Transverse colon (tissue), 4 donors: ENCODE data around the gene ARF3. TPM values are rescaled to one million over a fixed set of nuclear protein-coding genes. Genes with fewer than 3 reads are reported as not detected.

Experiments
- DNase-seq: peaks from one replicate; pipeline ENCODE4 v3.0.0-alpha.2; 2019
- H3K27ac ChIP-seq, 4 donors: fragments of 200-600 bp; sonication (generic); 2 replicates each; pipeline ENCODE4 v1.5.1; 2016 to 2018; ENCODE audit warnings: inconsistent platforms in 4 of 4
- H3K27me3 ChIP-seq: fragments of 200-600 bp; sonication (generic); 2 replicates; pipeline ENCODE4 v1.5.1; 2017; ENCODE audit warnings: inconsistent platforms
- H3K36me3 ChIP-seq, 4 donors: fragments of 200-600 bp; sonication (generic); 2 replicates each; pipeline ENCODE4 v1.5.1; 2017 to 2019; ENCODE audit warnings: inconsistent platforms in 4 of 4
- H3K4me1 ChIP-seq, 4 donors: fragments of 200-600 bp; sonication (generic); 2 replicates each; pipeline ENCODE4 v1.5.1; 2017 to 2020; ENCODE audit warnings: inconsistent platforms in 4 of 4
- H3K4me3 ChIP-seq, 4 donors: fragments of 200-600 bp; sonication (generic); 1 replicate in 1 of 4; 2 replicates in 3 of 4; pipeline versions ENCODE4 v1.5.1 to v1.6.1; 2017 to 2019; ENCODE audit warnings: inconsistent platforms in 4 of 4
- H3K9me3 ChIP-seq, 2 donors: fragments of 200-600 bp; sonication (generic); 2 replicates each; pipeline ENCODE4 v1.5.1; 2017 to 2019; ENCODE audit warnings: inconsistent platforms in 2 of 2
- EP300 ChIP-seq: sonication (generic); formaldehyde crosslinking; IDR thresholded peaks from one replicate; pipeline ENCODE4 v1.6.1; 2017; ENCODE audit warnings: antibody characterized with exemption, low read depth
- POLR2A ChIP-seq: fragments of 450-650 bp; IDR thresholded peaks from one replicate; pipeline ENCODE4 v1.6.1; 2016; ENCODE audit warnings: antibody characterized with exemption, mild to moderate bottlenecking, moderate library complexity
- POLR2AphosphoS5 ChIP-seq, 3 donors: sonication (generic); formaldehyde crosslinking; IDR thresholded peaks; one replicate each; pipeline ENCODE4 v1.6.1; 2016; ENCODE audit warnings: antibody characterized with exemption in 3 of 3
- WGBS, 2 donors: methylation state at CpG; one replicate each; pipeline ENCODE4 v1.1.5; 2018; ENCODE audit warnings: low coverage in 1 of 2; 5-methylcytosine and 5-hydroxymethylcytosine counted together
- in situ Hi-C, 4 donors: fragments of 200-750 bp; cut with MboI; loops; one replicate each; pipeline versions ENCODE4 v1.15.0 to v1.15.1; 2017; ENCODE audit warnings: low sequenced_read_pairs in 3 of 4, low pct_ligation_motif_present in 1 of 4, low pct_unique_long_range_greater_than_20kb in 1 of 4
- intact Hi-C: fragments of 100-400 bp; cut with DNase I; formaldehyde crosslinking; loops from one replicate; pipeline ENCODE4 v1.15.1; 2023; ENCODE audit warnings: low total_unique reads
- total RNA-seq, 4 donors: library from RNA; depleted of rRNA; stranded (reverse); fragments of >200 nt; gene quantifications; one replicate each; pipeline ENCODE4 v1.1.0, GENCODE V29; 2016
- TF ChIP-seq, protein P1 (sequence below), 5 experiments: fragments of 200-600 bp in 3 of 5; fragments of 450-650 bp in 2 of 5; sonication (generic) in 3 of 5; IDR thresholded peaks; 1 replicate in 2 of 5; 2 replicates in 3 of 5; pipeline ENCODE4 v1.5.1; 2016 to 2017; ENCODE audit warnings: antibody characterized with exemption in 5 of 5, inconsistent platforms in 3 of 5, mild to moderate bottlenecking in 2 of 5, moderate library complexity in 1 of 5

Gene ARF3
- total RNA-seq, 4 donors from 2014 or later, result 30.8 to 117 (median 99.8) TPM

- TF ChIP-seq EP300, result no peak
- TF ChIP-seq, protein P1, sequence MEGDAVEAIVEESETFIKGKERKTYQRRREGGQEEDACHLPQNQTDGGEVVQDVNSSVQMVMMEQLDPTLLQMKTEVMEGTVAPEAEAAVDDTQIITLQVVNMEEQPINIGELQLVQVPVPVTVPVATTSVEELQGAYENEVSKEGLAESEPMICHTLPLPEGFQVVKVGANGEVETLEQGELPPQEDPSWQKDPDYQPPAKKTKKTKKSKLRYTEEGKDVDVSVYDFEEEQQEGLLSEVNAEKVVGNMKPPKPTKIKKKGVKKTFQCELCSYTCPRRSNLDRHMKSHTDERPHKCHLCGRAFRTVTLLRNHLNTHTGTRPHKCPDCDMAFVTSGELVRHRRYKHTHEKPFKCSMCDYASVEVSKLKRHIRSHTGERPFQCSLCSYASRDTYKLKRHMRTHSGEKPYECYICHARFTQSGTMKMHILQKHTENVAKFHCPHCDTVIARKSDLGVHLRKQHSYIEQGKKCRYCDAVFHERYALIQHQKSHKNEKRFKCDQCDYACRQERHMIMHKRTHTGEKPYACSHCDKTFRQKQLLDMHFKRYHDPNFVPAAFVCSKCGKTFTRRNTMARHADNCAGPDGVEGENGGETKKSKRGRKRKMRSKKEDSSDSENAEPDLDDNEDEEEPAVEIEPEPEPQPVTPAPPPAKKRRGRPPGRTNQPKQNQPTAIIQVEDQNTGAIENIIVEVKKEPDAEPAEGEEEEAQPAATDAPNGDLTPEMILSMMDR (IDR thresholded peaks at IDR 0.05), result no peak
- no peak for TF ChIP-seq POLR2AphosphoS5 (IDR thresholded peaks at IDR 0.05)
- no peak for TF ChIP-seq POLR2A
- Histone ChIP-seq H3K27ac (no peak overlapping the region), H3K4me1 (peaks cover 9 to 38% (median 32%) of the 10 kb centered on the region in 4 donors), H3K9me3 (no peaks in the 10 kb centered on the region), H3K36me3 (no peaks in the 10 kb centered on the region), H3K27me3 (peaks cover 40% of the 10 kb centered on the region), H3K4me3 (no peak overlapping the region)
- WGBS, 2 donors, result 84% methylated on average over 7 of the region's 7 CpGs; no CpG with 5 or more reads in 1 of the 2 donors
- intact Hi-C loops, result no loop called here
- in situ Hi-C loops, result no loop called here
- DNase-seq, result no peak
These were observed 10.7 kb upstream of the ARF3 start for GRCh38 chr12:48967991-48968390.

DNA sequence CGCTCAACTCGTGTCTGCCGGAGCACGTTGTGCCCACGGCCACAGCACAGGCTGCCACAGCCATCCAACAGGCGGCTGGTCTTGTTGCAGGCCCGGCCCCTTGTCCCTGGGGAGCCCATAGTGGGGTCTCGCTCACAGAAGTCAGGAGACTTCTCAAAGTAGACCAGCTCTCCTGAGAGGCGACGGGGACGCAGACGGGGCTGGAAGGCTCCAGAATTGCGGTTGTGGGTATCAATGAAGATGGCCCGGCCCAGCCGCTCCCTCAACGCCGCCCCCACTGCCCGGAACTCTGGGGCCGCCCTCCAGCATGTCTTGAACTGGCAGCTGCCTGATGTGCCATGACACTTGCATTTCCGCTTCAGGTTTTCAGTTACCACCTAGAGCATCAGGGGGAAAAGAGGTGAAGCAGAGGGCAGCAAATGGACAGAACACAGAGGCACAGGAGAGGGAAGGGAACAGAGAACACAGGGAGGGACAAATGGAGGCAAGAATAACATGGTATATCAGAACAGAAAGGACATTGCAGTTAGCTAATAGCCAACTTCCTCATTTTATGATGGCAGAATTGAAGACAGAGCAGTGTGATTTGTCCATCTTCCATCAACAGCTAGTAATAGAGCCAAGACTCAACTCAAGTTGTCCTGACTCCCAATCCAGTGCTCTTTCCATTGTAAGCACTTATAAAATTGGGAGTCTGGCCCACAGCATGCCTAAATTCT is 9.0 kb upstream of the ARF3 start:
- DNase-seq, result no peak
- no peak overlapping the region for H3K27ac ChIP-seq
- H3K9me3 ChIP-seq, result no peaks in the 10 kb centered on the region
- no peak overlapping the region for H3K4me3 ChIP-seq
- TF ChIP-seq POLR2AphosphoS5 (IDR thresholded peaks at IDR 0.05) (no peak), EP300 (no peak)
- peaks cover 23% of the 10 kb centered on the region for H3K27me3 ChIP-seq
- intact Hi-C loops, result no loop called here
- 75 to 80% methylated on average over 1 to 19 of the region's 20 CpGs for WGBS, 2 donors
- peaks cover 9 to 25% (median 23%) of the 10 kb centered on the region in 4 donors for H3K4me1 ChIP-seq
- in situ Hi-C loops, result no loop called here
- no peaks in the 10 kb centered on the region for H3K36me3 ChIP-seq

DNA sequence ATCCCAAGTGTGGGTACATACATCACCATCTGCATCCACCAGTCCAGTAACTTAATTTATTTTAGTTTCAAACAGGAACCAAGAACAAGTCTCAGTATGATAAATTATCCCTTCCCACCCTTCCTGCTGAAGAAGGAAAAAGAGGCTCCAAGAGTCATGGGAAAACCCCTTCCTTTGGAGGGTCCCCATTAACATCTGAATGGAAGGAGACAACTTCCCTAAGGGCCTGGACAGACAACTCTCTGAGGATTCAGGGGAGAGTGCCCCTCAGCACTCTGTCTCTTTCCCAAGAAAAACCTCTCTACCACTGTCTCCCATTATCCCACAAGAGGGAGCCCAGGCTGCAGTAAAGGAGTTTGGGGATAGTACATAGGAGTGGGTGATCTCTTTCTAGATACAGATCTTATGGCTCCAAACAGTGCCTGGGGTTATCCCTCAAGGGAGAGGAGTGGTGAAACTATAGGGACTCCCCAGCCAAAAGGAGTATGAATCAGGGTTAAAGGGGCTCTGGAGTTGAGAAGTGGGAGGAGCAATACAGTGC is 8.1 kb upstream of the ARF3 start:
- DNase-seq, result no peak
- Histone ChIP-seq H3K27ac (no peak overlapping the region), H3K4me3 (no peak overlapping the region), H3K9me3 (no peaks in the 10 kb centered on the region), H3K36me3 (no peaks in the 10 kb centered on the region), H3K4me1 (peaks cover 3 to 16% (median 14%) of the 10 kb centered on the region in 4 donors), H3K27me3 (peaks cover 14% of the 10 kb centered on the region)
- intact Hi-C loops, result no loop called here
- in situ Hi-C loops, result no loop called here
- TF ChIP-seq POLR2AphosphoS5 (IDR thresholded peaks at IDR 0.05) (no peak), EP300 (no peak), POLR2A (no peak)
- TF ChIP-seq, protein P1 (IDR thresholded peaks at IDR 0.05), result no peak

DNA sequence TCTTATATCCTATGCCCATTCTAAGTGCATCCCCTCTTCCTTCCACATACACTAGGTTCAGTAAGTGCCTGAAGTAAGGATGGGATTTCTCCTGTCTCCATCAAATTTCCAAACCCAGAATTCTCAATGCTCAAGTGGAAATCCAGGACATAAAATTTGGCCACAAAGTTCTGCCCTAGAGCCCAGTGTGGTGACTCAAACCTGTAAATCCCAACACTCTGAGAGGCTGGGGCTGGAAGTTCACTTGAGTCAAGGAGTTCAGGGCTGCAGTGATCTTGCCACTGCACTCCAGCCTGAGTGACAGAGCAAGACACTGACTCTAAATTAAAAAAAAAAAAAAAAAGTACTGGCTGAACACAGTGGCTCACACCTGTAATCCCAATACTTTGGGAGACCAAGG is 4.5 kb upstream of the ARF3 start:
- TF ChIP-seq EP300, result no peak
- DNase-seq, result no peak
- no peak overlapping the region for H3K27ac ChIP-seq
- H3K36me3 ChIP-seq, result no peaks in the 10 kb centered on the region
- H3K27me3 ChIP-seq, result no peaks in the 10 kb centered on the region
- in situ Hi-C loops (no loop called here), intact Hi-C loops (no loop called here)
- H3K4me1 ChIP-seq, result peaks cover 0 to 11% (median 8%) of the 10 kb centered on the region in 4 donors
- no peak overlapping the region for H3K4me3 ChIP-seq
- H3K9me3 ChIP-seq, result no peaks in the 10 kb centered on the region

- H3K36me3 ChIP-seq, result no peaks in the 10 kb centered on the region
- WGBS, 2 donors, result 53 to 78% methylated on average over 3 to 4 of the region's 4 CpGs
- in situ Hi-C loops (no loop called here), intact Hi-C loops (no loop called here)
- H3K9me3 ChIP-seq, result no peaks in the 10 kb centered on the region
- no peak for DNase-seq
- H3K27ac ChIP-seq, result no peak overlapping the region
- H3K4me1 ChIP-seq, result peaks cover 0 to 11% (median 8%) of the 10 kb centered on the region in 4 donors
- no peak overlapping the region for H3K4me3 ChIP-seq
- H3K27me3 ChIP-seq, result no peaks in the 10 kb centered on the region
- TF ChIP-seq POLR2AphosphoS5 (IDR thresholded peaks at IDR 0.05) (no peak), POLR2A (no peak), EP300 (no peak)
- TF ChIP-seq, protein P1 (IDR thresholded peaks at IDR 0.05), result no peak
These were observed 4.0 kb upstream of the ARF3 start for GRCh38 chr12:48961331-48961730.
